Measurements from ENCODE around the gene CCBE1. TPM values are rescaled to one million over a fixed set of nuclear protein-coding genes. Genes with fewer than 3 reads are reported as not detected.

CCBE1 gene
- total and polyA plus RNA-seq, 9 of the 15 experiments (the other 6 are each of a cell fraction or from before 2014, with no cell fraction given): 0.20 TPM; not detected in 8

DNA sequence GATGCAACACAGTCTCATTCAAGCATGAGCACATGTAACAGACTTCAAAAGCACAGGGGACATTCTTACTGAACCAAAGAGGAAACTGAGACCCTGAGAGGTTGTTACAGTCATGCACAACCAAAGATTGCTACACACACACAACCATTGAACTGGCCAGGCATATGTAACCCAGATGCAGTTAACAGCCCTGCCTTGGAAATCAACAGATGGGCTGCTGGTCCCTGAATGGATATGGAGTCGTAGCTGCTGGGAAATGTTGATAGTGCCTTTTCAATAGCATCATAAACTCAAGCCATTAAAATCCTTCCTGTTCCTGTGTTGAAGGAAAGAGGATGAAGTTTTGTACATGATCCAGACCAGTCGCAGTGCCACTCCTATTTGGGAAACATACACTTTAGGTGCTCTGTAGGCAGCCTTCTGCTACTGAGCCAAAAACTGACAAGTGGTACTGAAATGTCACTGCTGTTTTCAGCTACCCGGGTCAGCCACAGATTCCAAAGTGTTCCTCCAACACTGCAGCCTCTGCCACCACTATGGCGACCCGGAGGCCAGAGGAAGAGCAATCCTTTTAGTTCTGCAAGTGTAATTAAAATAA lies 143.9 kb downstream of the CCBE1 start (continued):
- TF ChIP-seq ZNF282 (CRISPR knock-in tag; IDR thresholded peaks at IDR 0.05): no peak

DNA sequence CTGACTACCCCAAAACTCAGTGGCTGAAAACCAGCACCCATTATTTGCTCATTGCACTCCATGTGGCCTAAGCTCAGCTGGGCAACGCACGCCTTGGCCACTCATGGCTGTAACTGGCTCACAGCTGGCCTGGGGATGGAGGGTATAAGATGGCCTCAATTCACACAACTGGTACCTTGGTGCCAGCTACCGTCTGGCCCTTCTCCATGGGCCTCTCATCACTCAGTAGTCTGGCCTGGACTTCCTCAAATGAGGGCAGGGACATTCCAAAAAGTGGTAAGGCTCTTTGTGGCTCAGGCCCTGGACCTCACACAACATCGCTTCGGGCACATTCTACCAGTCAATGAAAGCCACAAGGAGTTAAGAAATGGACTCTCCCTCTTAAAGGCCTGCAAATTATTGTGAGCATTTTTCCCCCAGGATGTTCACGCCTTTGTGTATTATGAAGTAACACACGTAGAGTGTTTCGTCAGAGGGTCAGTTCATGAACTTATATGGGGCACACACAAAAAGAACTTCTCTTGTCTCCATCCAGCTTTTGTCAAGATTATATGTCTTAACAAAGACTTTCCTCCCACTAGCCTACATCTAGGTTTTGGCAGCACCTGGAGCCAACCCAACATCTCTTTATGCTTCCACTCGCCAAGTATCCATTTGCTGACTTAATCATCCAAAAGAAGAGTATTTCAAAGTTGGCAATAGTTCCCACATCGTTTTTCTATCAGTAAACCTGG lies 145.2 kb downstream of the CCBE1 start:
- no peak for ATAC-seq
- H4K20me1 ChIP-seq (replicated peaks; ENCODE audit: control insufficient read depth, insufficient read depth, low read length): no peaks in the 10 kb centered on the region
- H3K27ac ChIP-seq (ENCODE audit: extremely low read depth, low read depth, low read length): no peak overlapping the region
- in situ Hi-C loops (cut with MboI): no loop called here
- H3K4me2 ChIP-seq (ENCODE audit: insufficient read depth, low read length): no peak overlapping the region
- ChIA-PET CTCF (ENCODE audit: low intra/inter-chr PET ratio) (no interaction called here), POLR2A (no interaction called here)
- peaks cover 0 to 2% of the 10 kb centered on the region in 2 experiments; a peak in 1 of 5 replicates for H3K4me1 ChIP-seq (replicated peaks in 1 of 2; ENCODE audit: control insufficient read depth in 2 of 2, insufficient read depth in 2 of 2, low read length in 2 of 2)
- H3K79me2 ChIP-seq (ENCODE audit: control insufficient read depth, insufficient read depth, low read length): no peaks in the 10 kb centered on the region
- no peak for DNase-seq (ENCODE audit: extremely low read depth in 1 of 4, low spot score in 3 of 4)
- no peaks in the 10 kb centered on the region for H3K9me1 ChIP-seq (ENCODE audit: control insufficient read depth, insufficient read depth, low read length)
- BruUV-seq (replicated peaks): no TSS peak
- no peaks in the 10 kb centered on the region for H3K36me3 ChIP-seq (ENCODE audit: control insufficient read depth, insufficient read depth, low read length)
- H3K27me3 ChIP-seq (ENCODE audit: control insufficient read depth in 2 of 2, insufficient read depth in 2 of 2, low read length in 2 of 2): no peaks in the 10 kb centered on the region; a peak in 1 of 5 replicates
- FAIRE-seq: no peak
- no peak overlapping the region for H3K9ac ChIP-seq (ENCODE audit: insufficient read depth in 1 of 2, low read depth in 2 of 2, low read length in 2 of 2)
- intact Hi-C loops (cut with micrococcal nuclease): no loop called here
- TF ChIP-seq ZNF175 (CRISPR knock-in tag; IDR thresholded peaks at IDR 0.05; ENCODE audit: low read depth) (no peak), NFE2L1 (tag; IDR thresholded peaks at IDR 0.05; ENCODE audit: borderline replicate concordance, low read depth) (no peak), SAFB (IDR thresholded peaks at IDR 0.05; ENCODE audit: borderline replicate concordance, low read depth, low read length) (no peak), PRMT5 (CRISPR knock-in tag; IDR thresholded peaks at IDR 0.05) (no peak)
- H2AFZ ChIP-seq (ENCODE audit: low read depth, low read length): no peak overlapping the region
- H3K4me3 ChIP-seq: no peak overlapping the region
- 24% methylated on average over 9 of the region's 10 CpGs for WGBS (ENCODE audit: insufficient coverage, low coverage, missing lambda C conversion rate)
- H3K9me3 ChIP-seq (replicated peaks; ENCODE audit: control insufficient read depth, insufficient read depth, low read depth, low read length): no peaks in the 10 kb centered on the region
